GM21786 (cell line): Measurements from ENCODE around the gene TCEAL1.

Source experiments
- ATAC-seq: cut with Tn5 transposase; IDR thresholded peaks from one replicate; pipeline ENCODE4 v1.9.1; 2021; ENCODE audit not compliant: unreplicated experiment

TCEAL1 gene

GRCh38 chrX:103678199-103678993, 49.6 kb downstream of the TCEAL1 start:
- ATAC-seq = no peak
